ENCODE data around the gene PATL1.

The PATL1 gene

DNA sequence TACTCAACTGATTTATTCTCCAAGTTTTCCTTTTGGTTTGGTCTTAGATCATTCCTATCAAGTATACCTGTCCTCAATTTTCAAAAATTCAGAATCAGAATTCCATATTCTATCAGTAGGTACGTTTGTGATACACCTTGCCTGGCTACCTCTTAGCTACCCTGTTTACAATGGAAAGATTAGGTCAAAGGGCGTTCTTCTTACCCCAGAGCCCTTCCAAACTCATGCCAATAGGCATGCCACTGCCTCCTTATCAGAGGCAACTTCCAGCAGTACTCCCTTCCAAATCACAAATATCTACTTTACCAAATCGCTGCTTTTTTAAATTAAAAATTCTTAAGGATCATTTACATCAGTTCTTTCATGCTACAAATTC, 1.0 kb downstream of the PATL1 start:
- TF ChIP-seq, protein P1, sequence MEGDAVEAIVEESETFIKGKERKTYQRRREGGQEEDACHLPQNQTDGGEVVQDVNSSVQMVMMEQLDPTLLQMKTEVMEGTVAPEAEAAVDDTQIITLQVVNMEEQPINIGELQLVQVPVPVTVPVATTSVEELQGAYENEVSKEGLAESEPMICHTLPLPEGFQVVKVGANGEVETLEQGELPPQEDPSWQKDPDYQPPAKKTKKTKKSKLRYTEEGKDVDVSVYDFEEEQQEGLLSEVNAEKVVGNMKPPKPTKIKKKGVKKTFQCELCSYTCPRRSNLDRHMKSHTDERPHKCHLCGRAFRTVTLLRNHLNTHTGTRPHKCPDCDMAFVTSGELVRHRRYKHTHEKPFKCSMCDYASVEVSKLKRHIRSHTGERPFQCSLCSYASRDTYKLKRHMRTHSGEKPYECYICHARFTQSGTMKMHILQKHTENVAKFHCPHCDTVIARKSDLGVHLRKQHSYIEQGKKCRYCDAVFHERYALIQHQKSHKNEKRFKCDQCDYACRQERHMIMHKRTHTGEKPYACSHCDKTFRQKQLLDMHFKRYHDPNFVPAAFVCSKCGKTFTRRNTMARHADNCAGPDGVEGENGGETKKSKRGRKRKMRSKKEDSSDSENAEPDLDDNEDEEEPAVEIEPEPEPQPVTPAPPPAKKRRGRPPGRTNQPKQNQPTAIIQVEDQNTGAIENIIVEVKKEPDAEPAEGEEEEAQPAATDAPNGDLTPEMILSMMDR (IDR thresholded peaks at IDR 0.05): no peak

DNA sequence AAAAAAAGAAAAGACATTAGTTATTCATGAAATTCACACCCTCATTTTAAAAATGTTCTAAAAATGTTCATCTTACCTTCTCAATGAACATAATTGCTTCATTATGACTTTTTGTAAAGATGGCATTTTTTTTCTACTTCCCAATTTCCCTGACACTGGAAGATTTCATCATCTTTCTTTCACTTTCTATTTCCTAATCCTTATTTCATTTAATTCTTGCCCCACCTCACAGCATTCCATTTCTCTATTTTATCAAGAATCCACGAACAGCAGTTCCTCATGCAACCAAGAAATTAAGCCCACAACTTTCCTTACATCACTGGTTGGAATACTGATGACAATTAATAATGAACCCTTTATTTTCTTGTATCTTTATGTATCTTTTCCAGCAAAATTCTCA, 1.9 kb downstream of the PATL1 start:
- TF ChIP-seq, protein P1 (IDR thresholded peaks at IDR 0.05): no peak

DNA sequence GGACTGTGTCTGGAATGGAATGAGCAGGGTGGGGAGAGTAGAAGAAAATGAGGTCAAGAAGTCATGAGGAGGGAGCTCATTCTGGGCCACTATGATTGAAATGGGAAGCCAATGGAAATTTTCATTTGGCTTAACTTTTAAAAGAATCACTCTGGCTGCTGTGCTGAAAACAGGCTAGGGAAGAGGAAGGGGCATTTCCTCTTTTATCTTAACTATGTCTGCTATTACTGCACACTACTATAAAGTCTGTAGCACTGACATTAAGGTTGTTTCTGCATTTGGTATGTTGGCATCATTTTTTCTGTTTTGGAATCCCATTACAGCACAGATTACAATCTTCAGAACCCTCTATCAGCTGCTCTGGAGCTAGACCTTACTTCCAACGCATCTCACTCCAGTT, 8.2 kb downstream of the PATL1 start:
- TF ChIP-seq, protein P1 (IDR thresholded peaks at IDR 0.05): no peak

DNA sequence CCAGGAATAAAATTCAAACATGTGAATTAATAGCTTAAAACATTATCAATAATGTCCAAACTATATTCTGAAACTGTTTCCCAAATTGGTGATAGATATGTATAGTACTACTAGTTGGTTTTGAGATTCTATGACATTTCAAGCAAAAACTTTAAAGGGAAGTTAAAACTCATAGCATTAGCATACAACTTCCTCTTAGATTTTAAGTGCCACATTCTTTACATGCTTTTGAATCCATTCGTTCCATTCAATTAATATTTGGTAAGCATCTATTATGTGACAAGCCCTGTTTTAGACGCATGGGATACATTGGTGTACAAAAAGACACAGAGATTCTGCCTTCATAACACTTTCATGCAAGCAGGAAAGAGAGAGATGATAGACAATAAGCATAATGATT, 8.9 kb downstream of the PATL1 start:
- TF ChIP-seq, protein P1 (IDR thresholded peaks at IDR 0.05): no peak

DNA sequence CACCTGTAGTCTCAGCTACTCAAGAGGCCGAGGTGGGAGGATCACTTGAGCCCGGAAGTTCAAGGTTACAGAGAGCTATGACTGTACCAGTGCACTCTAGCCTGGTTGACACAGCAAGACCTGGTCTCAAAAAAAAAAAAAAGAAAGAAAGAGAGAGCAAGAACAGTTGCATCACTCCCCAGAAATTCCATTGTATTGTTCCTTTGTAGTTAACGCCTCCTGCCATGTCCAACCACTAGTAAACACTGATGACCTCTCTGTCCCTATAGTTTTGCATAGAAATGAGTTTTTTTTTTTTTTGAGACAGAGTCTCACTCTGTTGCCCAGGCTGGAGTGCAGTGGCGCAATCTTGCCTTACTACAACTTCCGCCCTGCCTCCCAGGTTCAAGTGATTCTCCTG, 10.8 kb downstream of the PATL1 start:
- TF ChIP-seq, protein P1 (IDR thresholded peaks at IDR 0.05): no peak

DNA sequence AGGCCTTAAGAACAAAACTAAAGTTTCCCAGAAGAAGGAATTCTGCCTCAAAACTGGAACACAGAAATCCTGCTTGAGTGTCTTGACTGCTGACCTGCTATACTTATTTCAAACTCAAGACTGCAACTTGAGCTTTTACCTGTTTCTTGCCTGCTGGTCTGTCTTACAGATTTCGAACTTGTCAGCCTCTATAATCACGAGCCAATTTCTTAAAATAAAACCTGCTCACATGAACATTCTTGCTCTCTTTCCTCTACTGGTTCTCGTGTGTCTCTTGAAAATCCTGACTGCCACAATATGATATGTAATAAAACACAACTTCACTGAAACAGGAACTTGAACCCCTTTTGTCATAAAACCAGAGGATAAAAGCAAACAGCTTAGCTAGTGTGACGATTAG, 13.9 kb downstream of the PATL1 start:
- TF ChIP-seq, protein P1 (IDR thresholded peaks at IDR 0.05): no peak

DNA sequence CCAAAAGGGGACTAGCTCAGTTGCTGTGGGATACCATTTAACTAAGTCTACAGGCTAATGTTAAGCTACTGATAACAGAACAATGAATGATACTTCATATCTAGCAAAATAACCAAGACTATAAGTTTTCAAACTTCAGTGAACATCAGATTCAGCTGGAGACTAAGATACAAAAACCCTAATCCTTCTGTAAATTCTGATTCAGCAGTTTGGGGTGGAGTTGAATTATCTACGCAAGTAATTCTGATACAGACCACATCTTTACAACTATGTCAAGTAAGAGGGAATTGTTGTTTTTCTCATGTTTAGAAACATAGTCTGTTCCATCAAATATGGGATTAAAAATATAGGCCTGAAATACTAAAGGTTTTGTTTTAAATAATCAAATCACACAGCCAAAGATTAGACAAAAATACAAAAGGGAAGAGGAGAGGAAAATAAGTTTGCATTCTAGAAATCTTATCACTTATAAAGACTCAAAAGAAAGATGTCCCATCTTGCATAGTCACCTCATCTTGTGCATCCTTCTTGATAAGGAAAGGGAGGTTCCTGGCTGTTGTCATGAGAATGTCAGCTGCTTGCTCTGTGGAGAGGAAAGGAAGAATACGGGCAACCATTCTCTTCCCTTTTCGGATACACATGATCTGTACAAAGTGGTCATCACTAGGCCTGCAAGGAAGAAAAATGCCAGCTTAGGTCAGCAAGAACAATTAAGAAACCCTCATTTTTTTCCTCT, 21.4 kb downstream of the PATL1 start:
- TF ChIP-seq, protein P1 (IDR thresholded peaks at IDR 0.05): no peak

DNA sequence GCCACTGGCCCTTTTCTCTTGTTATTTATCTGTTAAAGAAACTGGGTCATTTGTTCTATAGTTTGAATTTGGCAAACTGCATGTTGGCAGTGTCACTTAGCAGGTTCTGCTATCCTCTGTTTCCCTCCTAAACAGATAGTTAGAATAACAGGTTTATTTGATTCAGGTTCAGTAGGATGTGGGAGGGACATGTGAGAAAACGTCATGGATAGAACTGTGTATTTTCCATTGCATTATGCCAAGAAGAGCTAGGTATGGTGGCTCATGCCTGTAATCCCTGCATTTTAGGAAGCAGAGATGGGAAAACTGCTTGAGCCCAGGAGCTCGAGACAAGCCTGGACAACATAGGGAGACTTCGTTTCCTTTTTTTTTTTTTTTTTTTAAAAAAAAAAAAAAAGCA, 24.3 kb downstream of the PATL1 start:
- TF ChIP-seq, protein P1 (IDR thresholded peaks at IDR 0.05): no peak

Data from LNCAP (cell line).